Activated T-helper 1 cell treated with anti-CD3 and anti-CD28 coated beads, Interleukin-12 subunit alpha, Interleukin-12 subunit beta, Interleukin-2, Interleukin-4 antibody, amounts not matched to agents 30 ng/mL and 10 ng/mL and 1 ng/mL, durations not matched to agents 14 hours and 24 hours and 36 hours (primary cell): ENCODE results near the gene TSPY8. TPM values are rescaled to one million over a fixed set of nuclear protein-coding genes. Genes with fewer than 3 reads are reported as not detected.
"Not testable (repeated sequence)": the region's sequence is repeated elsewhere in the genome, so short reads cannot be mapped to it uniquely, and the experiment has no call there.

Experiments used
- DNase-seq: peaks from one replicate; pipeline ENCODE4 v3.0.0; 2021; ENCODE audit warnings: low spot score
- H3K27ac Mint-ChIP-seq: one replicate; pipeline ENCODE4 v1.8.0; 2021; ENCODE audit warnings: mild to moderate bottlenecking, mixed read lengths
- H3K27me3 Mint-ChIP-seq: one replicate; pipeline ENCODE4 v1.8.0; 2022; ENCODE audit warnings: mild to moderate bottlenecking, moderate library complexity, mixed read lengths; ENCODE audit not compliant: insufficient read depth
- H3K36me3 Mint-ChIP-seq: one replicate; pipeline ENCODE4 v1.8.0; 2021; ENCODE audit warnings: low read depth, mixed read lengths
- H3K4me1 Mint-ChIP-seq: one replicate; pipeline ENCODE4 v1.8.0; 2021; ENCODE audit warnings: low read depth, mixed read lengths
- H3K4me3 Mint-ChIP-seq: one replicate; pipeline ENCODE4 v1.8.0; 2021; ENCODE audit warnings: mild to moderate bottlenecking, moderate library complexity, mixed read lengths
- H3K9me3 Mint-ChIP-seq: one replicate; pipeline ENCODE4 v1.8.0; 2021; ENCODE audit warnings: mixed read lengths
- intact Hi-C: fragments of 100-400 bp; cut with micrococcal nuclease; formaldehyde crosslinking; loops from one replicate; pipeline ENCODE4 v1.15.1; 2024
- total RNA-seq: library from RNA; stranded (reverse); gene quantifications from 2 replicates; pipeline ENCODE4 v1.2.3, GENCODE V29; 2022

The TSPY8 gene
- not detected in 2 replicates for total RNA-seq

GRCh38 chrY:9357497-9357896 is at the start of gene TSPY8:
Gene TSPY8, plus strand, starts transcription at chrY:9357797. Its CDS starts 46 bp downstream, at chrY:9357843.
- intact Hi-C loops, H3K27me3 Mint-ChIP-seq, H3K4me1 Mint-ChIP-seq, H3K9me3 Mint-ChIP-seq, H3K4me3 Mint-ChIP-seq, H3K27ac Mint-ChIP-seq, H3K36me3 Mint-ChIP-seq, DNase-seq: not testable (repeated sequence)

GRCh38 chrY:9320996-9321395 is 36.6 kb upstream of the TSPY8 start:
- intact Hi-C loops = no loop called here
- Mint-ChIP-seq H3K27me3 (no peaks in the 10 kb centered on the region), H3K9me3 (no peaks in the 10 kb centered on the region), H3K36me3 (no peaks in the 10 kb centered on the region), H3K27ac (no peak overlapping the region), H3K4me1 (no peaks in the 10 kb centered on the region), H3K4me3 (no peak overlapping the region)
- no peak for DNase-seq

- H3K36me3 Mint-ChIP-seq, H3K4me3 Mint-ChIP-seq, H3K4me1 Mint-ChIP-seq, H3K9me3 Mint-ChIP-seq, H3K27me3 Mint-ChIP-seq, DNase-seq, H3K27ac Mint-ChIP-seq, intact Hi-C loops: not testable (repeated sequence)
Observed at GRCh38 chrY:9337164-9337563, 20.4 kb upstream of the TSPY8 start, which contains the start of gene TSPY4. Gene TSPY4, plus strand, starts transcription at chrY:9337464. Its CDS starts 46 bp downstream, at chrY:9337510.

GRCh38 chrY:9396527-9396926 is 38.9 kb downstream of the TSPY8 start:
- DNase-seq = peak; percentile 0
- H3K27ac Mint-ChIP-seq, H3K9me3 Mint-ChIP-seq, H3K27me3 Mint-ChIP-seq, H3K36me3 Mint-ChIP-seq, H3K4me1 Mint-ChIP-seq, H3K4me3 Mint-ChIP-seq, intact Hi-C loops: not testable (repeated sequence)

- H3K36me3 Mint-ChIP-seq, intact Hi-C loops, DNase-seq, H3K4me3 Mint-ChIP-seq, H3K9me3 Mint-ChIP-seq, H3K27ac Mint-ChIP-seq, H3K27me3 Mint-ChIP-seq, H3K4me1 Mint-ChIP-seq: not testable (repeated sequence)
Observed at GRCh38 chrY:9398121-9398520, 40.5 kb downstream of the TSPY8 start, which contains the start of gene TSPY3. Gene TSPY3, plus strand, starts transcription at chrY:9398421. Its CDS starts 46 bp downstream, at chrY:9398467.

Other genes starting within 250 kb of the TSPY8 start
- not detected in 2 replicates for gene TSPY4, start 20.3 kb upstream of the TSPY8 start, total RNA-seq
- not detected in 2 replicates for gene TSPY3, start 40.6 kb downstream of the TSPY8 start, total RNA-seq
- gene TSPY1, start 109.2 kb downstream of the TSPY8 start, total RNA-seq = not detected in 2 replicates
- not detected in 2 replicates for gene TSPY9, start 129.5 kb downstream of the TSPY8 start, total RNA-seq
- not detected in 2 replicates for gene TSPY10, start 170.1 kb downstream of the TSPY8 start, total RNA-seq